Subcutaneous adipose tissue (tissue), 4 donors: Measurements from ENCODE around the gene G6PC3. TPM values are rescaled to one million over a fixed set of nuclear protein-coding genes. Genes with fewer than 3 reads are reported as not detected.

Experiments used
- total RNA-seq, 4 donors: library from RNA; depleted of rRNA; stranded (reverse); fragments of >200 nt; gene quantifications; one replicate each; pipeline ENCODE4 v1.1.0, GENCODE V29; 2016
- TF ChIP-seq, protein P1 (sequence below): fragments of 450-650 bp; IDR thresholded peaks from one replicate; pipeline ENCODE4 v1.5.1; 2016; ENCODE audit warnings: low read depth, mild to moderate bottlenecking, control low read depth, antibody characterized with exemption, moderate library complexity

The G6PC3 gene
- total RNA-seq, 4 donors from 2014 or later, result 30.6 to 39.9 (median 35.7) TPM

GRCh38 chr17:44113382-44113781 is 42.8 kb downstream of the G6PC3 start:
- TF ChIP-seq, protein P1, sequence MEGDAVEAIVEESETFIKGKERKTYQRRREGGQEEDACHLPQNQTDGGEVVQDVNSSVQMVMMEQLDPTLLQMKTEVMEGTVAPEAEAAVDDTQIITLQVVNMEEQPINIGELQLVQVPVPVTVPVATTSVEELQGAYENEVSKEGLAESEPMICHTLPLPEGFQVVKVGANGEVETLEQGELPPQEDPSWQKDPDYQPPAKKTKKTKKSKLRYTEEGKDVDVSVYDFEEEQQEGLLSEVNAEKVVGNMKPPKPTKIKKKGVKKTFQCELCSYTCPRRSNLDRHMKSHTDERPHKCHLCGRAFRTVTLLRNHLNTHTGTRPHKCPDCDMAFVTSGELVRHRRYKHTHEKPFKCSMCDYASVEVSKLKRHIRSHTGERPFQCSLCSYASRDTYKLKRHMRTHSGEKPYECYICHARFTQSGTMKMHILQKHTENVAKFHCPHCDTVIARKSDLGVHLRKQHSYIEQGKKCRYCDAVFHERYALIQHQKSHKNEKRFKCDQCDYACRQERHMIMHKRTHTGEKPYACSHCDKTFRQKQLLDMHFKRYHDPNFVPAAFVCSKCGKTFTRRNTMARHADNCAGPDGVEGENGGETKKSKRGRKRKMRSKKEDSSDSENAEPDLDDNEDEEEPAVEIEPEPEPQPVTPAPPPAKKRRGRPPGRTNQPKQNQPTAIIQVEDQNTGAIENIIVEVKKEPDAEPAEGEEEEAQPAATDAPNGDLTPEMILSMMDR, result no peak

DNA sequence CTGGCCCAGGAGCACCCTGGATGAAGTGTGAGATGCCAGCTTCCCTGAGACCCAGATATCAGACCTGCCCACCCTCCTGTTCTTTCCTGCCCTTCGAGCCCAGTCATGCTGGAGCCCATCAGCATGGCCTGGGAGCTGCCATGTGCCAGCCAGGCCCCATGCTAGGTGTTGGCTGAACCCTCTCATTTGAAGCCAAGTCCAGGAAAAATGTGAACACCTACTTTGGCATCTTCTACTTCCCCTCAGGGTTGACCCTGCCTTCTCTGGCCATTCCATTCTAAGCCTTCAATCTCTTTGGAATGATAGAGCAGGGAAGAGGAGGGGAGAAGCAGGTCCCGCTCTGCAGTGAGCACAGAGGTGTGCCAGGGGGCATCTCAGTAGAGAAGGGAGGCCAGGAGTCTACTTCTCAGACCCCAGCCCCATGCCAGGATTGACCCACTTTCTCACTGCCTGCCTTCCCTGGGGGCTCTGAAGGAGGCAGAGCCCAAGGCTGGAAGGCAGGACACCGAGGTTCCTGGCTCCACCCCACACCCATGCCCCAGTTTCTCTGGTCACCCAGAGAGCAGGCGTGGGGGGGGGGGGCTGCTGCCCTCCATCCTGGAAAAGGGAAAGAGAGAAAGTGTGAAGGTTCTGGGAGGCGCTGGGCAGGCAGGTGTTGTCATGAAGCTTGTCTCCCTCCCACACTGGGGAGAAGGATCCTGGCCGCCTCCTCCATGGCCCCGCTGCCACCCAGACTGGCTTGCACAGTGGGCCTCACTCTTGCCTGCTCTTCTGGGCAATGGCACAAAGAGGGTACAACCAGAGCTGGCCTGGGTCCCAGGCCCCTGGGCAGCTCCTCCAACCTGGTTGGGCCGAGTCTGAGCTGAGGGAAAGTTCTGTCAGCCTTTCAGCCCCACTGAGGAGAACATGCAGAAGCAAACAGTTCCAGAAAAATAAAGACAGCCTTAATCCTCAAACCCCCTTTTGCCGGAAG is 43.6 kb downstream of the G6PC3 start:
- TF ChIP-seq, protein P1, result no peak

DNA sequence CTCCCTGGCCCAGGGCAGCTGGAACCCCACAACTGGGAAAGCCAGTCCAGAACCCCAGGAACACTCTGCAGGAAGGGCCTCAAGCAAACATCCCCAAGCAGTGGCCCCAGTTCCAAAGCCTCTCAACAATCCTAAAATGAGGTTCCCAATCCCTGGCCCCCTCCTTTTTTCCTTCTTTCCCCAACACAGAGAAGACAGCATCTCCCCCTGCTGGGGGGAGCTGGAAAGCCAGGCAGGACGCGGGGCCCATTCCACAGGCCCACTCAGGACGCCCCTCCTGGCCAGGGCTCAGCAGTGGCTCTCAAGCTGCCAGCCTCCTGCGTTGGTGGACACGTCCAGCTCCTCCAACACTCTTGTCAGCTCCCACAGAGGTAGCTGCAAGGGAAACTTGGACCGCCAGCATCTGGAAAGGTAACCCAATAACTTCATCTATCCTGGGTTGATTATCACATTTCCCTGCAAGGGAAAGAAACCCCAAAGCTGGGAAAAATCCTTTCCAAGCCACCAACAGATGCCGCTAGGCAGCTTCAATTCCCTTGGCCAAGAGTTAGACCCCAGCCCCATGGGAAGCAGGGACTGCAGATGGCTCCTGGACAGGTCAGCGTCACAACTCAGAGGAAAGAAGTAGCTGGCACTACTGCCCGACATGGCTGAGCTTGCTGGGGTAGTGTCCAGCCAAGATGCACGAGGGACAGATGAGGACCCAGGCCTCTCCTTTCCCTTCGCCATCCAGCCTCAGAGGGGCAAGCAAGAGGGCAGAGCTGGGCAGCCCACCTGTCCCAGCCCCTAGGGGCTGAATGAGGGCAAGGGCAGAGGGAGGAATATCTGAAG is 45.3 kb downstream of the G6PC3 start:
- TF ChIP-seq, protein P1, result no peak

- TF ChIP-seq, protein P1, result no peak
These were observed 46.8 kb downstream of the G6PC3 start for GRCh38 chr17:44117351-44117750.

DNA sequence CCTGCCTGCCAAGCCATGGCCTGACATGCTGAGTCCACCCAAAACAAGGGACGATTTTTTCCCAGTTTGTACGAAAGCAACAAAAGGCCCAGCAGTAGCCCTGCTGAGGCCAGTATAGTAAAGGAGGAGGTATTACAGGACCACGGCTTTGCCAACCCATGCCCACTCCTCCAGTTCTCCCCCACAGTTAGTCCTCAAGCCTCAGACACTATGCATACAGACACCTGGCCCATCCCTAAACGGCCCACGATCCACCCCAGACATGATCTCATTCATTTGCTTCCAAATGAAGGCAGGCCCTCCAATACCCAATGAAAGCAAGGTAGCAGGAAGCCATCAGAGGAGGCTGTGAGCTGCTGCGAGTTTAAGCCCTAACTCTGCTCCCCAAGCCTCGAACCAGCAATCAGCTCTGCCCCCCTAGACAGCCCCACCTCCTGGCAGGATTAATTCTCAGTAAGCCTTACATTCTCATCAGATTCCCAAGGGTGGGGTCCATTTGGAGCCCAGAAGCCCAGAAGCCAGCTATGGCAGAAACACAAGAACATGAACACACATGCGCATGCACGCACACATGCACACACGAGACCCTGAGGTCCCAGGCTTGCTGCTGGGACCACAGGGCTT is 48.0 kb downstream of the G6PC3 start:
- TF ChIP-seq, protein P1, result no peak

- TF ChIP-seq, protein P1, result no peak
These were observed 48.5 kb downstream of the G6PC3 start for GRCh38 chr17:44119062-44119461.
